WTC11 (cell line): ENCODE data around the gene NFIA.

ENCODE experiments used
- CREM ChIP-seq: sonication (generic); formaldehyde crosslinking; IDR thresholded peaks from 2 replicates; pipeline ENCODE4 v1.8.1; 2022; ENCODE audit warnings: mild to moderate bottlenecking, missing genetic modification reagents, moderate library complexity
- CTCF ChIP-seq: fragments of 200-600 bp; IDR thresholded peaks from 2 replicates; pipeline ENCODE4 v1.8.0; 2022; ENCODE audit warnings: antibody characterized with exemption
- GABPB1 ChIP-seq: sonication (generic); formaldehyde crosslinking; IDR thresholded peaks from 2 replicates; pipeline ENCODE4 v1.8.1; 2023; ENCODE audit warnings: mild to moderate bottlenecking, missing genetic modification reagents
- SP1 ChIP-seq: sonication (generic); formaldehyde crosslinking; conservative IDR thresholded peaks from 2 replicates; pipeline ENCODE4 v1.8.1; 2022; ENCODE audit warnings: missing genetic modification reagents
- TCF7 ChIP-seq: sonication (generic); formaldehyde crosslinking; IDR thresholded peaks from 2 replicates; pipeline ENCODE4 v1.8.0; 2022; ENCODE audit warnings: mild to moderate bottlenecking, low read depth, missing genetic modification reagents, moderate library complexity
- ZBTB21 ChIP-seq: sonication (generic); formaldehyde crosslinking; IDR thresholded peaks from 2 replicates; pipeline ENCODE4 v1.8.1; 2023; ENCODE audit warnings: mild to moderate bottlenecking, missing genetic modification reagents, borderline replicate concordance
- ZNF219 ChIP-seq: sonication (generic); formaldehyde crosslinking; IDR thresholded peaks from 2 replicates; pipeline ENCODE4 v1.8.0; 2023; ENCODE audit warnings: missing genetic modification reagents, mild to moderate bottlenecking, borderline replicate concordance
- ZNF263 ChIP-seq: sonication (generic); formaldehyde crosslinking; IDR thresholded peaks from 2 replicates; pipeline ENCODE4 v1.8.1; 2022; ENCODE audit warnings: low read depth, mild to moderate bottlenecking, moderate library complexity, missing genetic modification reagents
- TF ChIP-seq, protein P1 (sequence below): sonication (generic); formaldehyde crosslinking; IDR thresholded peaks from 2 replicates; pipeline ENCODE4 v1.8.0; 2023; ENCODE audit warnings: mild to moderate bottlenecking, missing genetic modification reagents
- TF ChIP-seq, protein P2 (sequence below): sonication (generic); formaldehyde crosslinking; IDR thresholded peaks from 2 replicates; pipeline ENCODE4 v1.8.0; 2022; ENCODE audit warnings: mild to moderate bottlenecking, missing genetic modification reagents
- TF ChIP-seq, protein P3 (sequence below): sonication (generic); formaldehyde crosslinking; IDR thresholded peaks from 2 replicates; pipeline ENCODE4 v1.8.0; 2022; ENCODE audit warnings: mild to moderate bottlenecking, missing genetic modification reagents
- TF ChIP-seq, protein P4 (sequence below): sonication (generic); formaldehyde crosslinking; IDR thresholded peaks from 2 replicates; pipeline ENCODE4 v1.8.1; 2022; ENCODE audit warnings: low read depth, missing genetic modification reagents, borderline replicate concordance
- TF ChIP-seq, protein P5 (sequence below): sonication (generic); formaldehyde crosslinking; IDR thresholded peaks from 2 replicates; pipeline ENCODE4 v1.8.1; 2023; ENCODE audit warnings: mild to moderate bottlenecking, missing genetic modification reagents

- TF ChIP-seq CTCF (no peak), ZNF219 (CRISPR knock-in tag) (no peak), SP1 (no peak), CREM (no peak), ZBTB21 (CRISPR knock-in tag) (no peak), TCF7 (CRISPR knock-in tag) (no peak), GABPB1 (CRISPR knock-in tag) (no peak), ZNF263 (no peak)
- TF ChIP-seq, protein P1, sequence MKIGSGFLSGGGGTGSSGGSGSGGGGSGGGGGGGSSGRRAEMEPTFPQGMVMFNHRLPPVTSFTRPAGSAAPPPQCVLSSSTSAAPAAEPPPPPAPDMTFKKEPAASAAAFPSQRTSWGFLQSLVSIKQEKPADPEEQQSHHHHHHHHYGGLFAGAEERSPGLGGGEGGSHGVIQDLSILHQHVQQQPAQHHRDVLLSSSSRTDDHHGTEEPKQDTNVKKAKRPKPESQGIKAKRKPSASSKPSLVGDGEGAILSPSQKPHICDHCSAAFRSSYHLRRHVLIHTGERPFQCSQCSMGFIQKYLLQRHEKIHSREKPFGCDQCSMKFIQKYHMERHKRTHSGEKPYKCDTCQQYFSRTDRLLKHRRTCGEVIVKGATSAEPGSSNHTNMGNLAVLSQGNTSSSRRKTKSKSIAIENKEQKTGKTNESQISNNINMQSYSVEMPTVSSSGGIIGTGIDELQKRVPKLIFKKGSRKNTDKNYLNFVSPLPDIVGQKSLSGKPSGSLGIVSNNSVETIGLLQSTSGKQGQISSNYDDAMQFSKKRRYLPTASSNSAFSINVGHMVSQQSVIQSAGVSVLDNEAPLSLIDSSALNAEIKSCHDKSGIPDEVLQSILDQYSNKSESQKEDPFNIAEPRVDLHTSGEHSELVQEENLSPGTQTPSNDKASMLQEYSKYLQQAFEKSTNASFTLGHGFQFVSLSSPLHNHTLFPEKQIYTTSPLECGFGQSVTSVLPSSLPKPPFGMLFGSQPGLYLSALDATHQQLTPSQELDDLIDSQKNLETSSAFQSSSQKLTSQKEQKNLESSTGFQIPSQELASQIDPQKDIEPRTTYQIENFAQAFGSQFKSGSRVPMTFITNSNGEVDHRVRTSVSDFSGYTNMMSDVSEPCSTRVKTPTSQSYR (CRISPR knock-in tag): no peak
- TF ChIP-seq, protein P2, sequence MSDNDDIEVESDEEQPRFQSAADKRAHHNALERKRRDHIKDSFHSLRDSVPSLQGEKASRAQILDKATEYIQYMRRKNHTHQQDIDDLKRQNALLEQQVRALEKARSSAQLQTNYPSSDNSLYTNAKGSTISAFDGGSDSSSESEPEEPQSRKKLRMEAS: no peak
- TF ChIP-seq, protein P3, sequence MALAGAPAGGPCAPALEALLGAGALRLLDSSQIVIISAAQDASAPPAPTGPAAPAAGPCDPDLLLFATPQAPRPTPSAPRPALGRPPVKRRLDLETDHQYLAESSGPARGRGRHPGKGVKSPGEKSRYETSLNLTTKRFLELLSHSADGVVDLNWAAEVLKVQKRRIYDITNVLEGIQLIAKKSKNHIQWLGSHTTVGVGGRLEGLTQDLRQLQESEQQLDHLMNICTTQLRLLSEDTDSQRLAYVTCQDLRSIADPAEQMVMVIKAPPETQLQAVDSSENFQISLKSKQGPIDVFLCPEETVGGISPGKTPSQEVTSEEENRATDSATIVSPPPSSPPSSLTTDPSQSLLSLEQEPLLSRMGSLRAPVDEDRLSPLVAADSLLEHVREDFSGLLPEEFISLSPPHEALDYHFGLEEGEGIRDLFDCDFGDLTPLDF (CRISPR knock-in tag): no peak
- TF ChIP-seq, protein P4, sequence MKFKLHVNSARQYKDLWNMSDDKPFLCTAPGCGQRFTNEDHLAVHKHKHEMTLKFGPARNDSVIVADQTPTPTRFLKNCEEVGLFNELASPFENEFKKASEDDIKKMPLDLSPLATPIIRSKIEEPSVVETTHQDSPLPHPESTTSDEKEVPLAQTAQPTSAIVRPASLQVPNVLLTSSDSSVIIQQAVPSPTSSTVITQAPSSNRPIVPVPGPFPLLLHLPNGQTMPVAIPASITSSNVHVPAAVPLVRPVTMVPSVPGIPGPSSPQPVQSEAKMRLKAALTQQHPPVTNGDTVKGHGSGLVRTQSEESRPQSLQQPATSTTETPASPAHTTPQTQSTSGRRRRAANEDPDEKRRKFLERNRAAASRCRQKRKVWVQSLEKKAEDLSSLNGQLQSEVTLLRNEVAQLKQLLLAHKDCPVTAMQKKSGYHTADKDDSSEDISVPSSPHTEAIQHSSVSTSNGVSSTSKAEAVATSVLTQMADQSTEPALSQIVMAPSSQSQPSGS (CRISPR knock-in tag): no peak
- TF ChIP-seq, protein P5, sequence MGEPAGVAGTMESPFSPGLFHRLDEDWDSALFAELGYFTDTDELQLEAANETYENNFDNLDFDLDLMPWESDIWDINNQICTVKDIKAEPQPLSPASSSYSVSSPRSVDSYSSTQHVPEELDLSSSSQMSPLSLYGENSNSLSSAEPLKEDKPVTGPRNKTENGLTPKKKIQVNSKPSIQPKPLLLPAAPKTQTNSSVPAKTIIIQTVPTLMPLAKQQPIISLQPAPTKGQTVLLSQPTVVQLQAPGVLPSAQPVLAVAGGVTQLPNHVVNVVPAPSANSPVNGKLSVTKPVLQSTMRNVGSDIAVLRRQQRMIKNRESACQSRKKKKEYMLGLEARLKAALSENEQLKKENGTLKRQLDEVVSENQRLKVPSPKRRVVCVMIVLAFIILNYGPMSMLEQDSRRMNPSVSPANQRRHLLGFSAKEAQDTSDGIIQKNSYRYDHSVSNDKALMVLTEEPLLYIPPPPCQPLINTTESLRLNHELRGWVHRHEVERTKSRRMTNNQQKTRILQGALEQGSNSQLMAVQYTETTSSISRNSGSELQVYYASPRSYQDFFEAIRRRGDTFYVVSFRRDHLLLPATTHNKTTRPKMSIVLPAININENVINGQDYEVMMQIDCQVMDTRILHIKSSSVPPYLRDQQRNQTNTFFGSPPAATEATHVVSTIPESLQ: no peak
Measured at GRCh38 chr1:61158591-61158990, 76.2 kb downstream of the NFIA start.
